NCI-H1436 (cell line): ENCODE data around the gene FAM81B.
"Not testable (repeated sequence)": the region's sequence is repeated elsewhere in the genome, so short reads cannot be mapped to it uniquely, and the experiment has no call there.

Experiments used
- DNase-seq: peaks from one replicate; lab custom pipeline; 2025; lab: John Stamatoyannopoulos, UW

The FAM81B gene, protein sequence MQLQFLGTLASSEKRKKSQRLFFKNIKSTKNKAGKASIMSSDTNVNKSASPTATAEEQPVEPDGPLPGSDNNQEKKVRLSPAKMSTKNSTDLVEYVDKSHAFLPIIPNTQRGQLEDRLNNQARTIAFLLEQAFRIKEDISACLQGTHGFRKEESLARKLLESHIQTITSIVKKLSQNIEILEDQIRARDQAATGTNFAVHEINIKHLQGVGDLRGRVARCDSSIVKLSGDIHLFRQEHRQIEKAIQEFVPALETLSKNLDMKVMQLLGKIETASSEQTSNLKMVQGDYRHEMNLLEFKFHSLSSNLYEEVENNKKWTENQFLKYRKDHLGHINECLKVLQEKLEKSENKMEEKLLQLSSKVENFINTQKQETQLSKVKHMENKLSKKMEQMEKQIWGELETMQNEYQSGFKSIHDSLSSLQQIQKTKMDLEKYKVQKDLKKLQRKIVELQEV

DNA sequence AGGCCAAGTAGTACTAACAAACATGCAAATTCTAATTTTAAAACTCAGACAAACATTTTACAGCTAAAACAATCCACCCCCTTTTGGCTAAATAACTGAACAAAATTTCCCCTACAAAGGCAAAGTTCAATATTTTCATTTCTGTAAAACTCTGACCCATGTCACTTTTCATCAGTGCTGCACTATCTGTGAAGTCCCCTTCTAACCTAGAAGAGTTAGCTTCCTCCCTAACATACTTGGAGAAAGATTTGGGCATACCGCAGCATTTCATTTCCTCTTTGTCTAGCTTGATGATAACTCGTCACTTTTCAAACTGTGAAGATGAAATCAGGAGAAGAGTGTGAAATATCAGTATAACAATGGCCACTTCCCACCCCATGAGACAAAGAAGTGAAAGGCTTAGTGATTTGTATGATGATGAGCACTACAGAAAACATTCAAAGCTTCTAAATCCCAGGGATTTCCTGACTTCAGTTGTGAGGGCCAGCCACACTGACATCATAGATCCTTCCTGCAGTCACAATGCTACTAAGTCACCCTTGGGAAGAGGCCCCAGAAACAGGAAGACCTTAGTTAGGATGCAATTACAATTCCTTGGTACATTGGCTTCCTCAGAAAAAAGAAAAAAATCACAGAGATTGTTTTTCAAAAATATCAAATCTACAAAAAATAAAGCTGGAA is at the start of gene FAM81B:
TSS of gene FAM81B (plus strand) at position 555 of the 681 bp plus-strand sequence. CDS start at position 579, 24 bp downstream.
- no peak for DNase-seq

DNA sequence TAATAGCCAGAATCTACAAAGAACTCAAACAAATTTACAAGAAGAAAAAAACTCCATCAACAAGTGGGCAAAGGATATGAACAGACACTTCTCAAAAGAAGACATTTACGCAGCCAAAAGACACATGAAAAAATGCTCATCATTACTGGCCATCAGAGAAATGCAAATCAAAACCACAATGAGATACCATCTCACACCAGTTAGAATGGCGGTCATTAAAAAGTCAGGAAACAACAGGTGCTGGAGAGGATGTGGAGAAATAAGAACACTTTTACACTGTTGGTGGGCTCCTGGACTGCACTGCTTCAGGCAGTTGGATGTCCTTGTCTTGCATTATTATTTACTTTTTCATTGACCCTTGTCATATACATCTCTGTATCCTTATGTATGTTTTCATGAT is 49.7 kb upstream of the FAM81B start:
- not testable (repeated sequence) for DNase-seq

- DNase-seq = no peak
These were observed 43.6 kb upstream of the FAM81B start for GRCh38 chr5:95347506-95348120.

GRCh38 chr5:95350631-95351030 is 40.5 kb upstream of the FAM81B start:
- DNase-seq = no peak

DNA sequence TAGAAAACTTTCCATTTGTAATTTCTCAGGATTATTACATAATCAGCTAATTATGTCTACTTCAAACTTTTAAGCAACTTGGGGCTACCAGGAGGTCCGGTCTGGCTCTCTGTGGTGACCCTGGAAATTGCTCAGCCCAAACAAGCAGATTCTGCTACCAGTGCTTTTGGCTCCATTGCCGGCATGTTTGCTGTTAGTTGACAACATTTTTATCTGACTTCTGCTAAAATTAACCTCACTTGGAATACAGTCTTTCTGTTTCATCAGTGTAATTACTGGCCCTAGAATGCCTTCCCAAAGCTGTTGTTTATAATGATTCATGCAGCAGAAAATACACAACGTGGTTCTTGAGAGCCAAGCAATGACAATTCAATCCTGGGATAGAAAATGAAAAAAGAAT is 38.5 kb upstream of the FAM81B start:
- DNase-seq = no peak

GRCh38 chr5:95358320-95358719 is 32.8 kb upstream of the FAM81B start:
- DNase-seq = no peak

DNA sequence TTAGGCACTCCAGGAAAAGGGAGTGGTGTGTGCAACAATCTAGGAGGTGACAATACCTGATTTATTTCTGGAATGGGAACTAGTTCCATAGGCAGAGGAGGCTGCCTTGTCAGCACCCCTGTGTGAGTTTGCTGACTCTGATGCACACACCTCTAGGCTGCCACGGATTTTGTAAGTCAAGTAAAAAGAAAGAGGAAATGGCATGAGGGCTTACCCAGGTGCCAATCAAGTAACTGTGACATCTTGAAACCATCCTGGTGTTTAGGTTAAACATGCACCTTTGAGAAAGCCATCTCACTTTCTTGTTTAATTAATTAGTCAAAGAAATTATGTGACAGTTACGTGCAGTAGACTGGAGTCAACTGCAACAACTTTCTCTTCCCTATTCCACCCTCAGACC is 32.3 kb upstream of the FAM81B start:
- DNase-seq = no peak

DNA sequence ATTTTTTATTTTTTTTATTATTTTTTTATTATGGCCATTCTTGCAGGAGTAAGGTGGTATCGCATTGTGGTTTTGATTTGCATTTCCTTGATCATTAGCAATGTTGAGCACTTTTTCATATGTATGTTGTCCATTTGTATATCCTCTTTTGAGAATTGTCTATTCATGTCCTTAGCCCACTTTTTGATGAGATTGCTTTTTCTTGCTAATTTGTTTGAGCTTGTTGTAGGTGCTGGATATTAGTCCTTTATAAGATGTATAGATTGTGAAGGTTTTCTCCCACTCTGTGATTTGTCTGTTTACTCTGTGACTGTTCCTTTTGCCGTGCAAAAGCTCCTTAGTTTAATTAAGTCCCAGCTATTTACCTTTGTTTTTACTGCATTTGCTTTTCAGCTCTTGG is 30.5 kb upstream of the FAM81B start:
- not testable (repeated sequence) for DNase-seq

DNA sequence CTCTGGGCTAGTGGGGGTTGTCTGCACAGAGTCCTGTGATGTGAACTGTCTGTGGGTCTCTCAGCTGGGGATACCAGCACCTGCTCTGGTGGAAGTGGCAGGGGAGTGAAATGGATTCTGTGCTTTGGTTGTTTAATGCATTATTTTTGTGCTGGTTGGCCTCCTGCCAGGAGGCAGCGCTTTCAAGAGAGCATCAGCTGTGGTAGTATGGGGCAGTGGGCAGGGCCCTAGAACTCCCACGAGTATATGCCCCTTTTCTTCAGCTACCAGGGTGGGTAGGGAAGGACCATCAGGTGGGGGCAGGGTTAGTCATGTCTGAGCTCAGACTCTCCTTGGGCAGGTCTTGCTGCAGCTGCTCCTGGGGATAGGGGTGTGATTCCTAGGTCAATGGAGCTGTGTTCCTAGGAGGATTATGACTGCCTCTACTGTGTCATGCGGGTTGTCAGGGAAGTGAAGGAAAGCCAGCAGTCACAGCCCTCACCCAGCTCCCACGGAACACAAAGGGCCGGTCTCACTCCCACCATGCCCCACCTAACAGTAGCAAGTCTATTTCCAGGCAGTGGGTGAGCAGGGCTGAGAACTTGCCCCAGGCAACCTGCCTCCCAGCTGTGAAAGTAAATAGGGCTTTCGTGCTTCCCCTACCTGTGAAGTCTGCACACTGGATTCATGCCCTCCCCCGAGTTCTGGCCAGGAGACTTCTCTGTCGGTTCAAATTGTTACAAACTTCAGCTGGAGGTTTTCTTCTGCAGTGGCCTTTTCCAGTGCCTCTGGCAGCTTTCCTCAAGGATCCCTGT is 25.7 kb upstream of the FAM81B start:
- DNase-seq = no peak

GRCh38 chr5:95369782-95370181 is 21.4 kb upstream of the FAM81B start:
- DNase-seq = no peak

- no peak for DNase-seq
These were observed 17.1 kb upstream of the FAM81B start for GRCh38 chr5:95374061-95374460.

DNA sequence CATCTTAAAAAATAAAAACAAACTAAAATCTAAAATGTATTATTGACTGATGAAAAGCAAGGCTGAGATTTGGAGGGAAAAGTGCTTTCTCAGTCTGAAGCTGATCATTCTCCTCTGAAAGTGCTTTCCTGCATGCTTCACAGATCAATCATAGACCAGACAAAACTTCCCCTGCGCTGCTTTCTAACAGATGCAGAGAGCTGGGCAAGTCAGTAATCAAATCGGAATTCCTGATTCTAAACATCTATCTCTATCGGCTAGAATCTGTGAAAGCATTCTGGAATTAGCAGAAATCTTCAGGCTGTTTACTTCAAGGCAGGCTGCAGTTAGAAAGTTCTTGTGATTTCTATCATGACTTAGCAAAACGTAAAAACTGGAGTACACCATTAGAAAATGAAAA is 15.6 kb upstream of the FAM81B start:
- DNase-seq = no peak

DNA sequence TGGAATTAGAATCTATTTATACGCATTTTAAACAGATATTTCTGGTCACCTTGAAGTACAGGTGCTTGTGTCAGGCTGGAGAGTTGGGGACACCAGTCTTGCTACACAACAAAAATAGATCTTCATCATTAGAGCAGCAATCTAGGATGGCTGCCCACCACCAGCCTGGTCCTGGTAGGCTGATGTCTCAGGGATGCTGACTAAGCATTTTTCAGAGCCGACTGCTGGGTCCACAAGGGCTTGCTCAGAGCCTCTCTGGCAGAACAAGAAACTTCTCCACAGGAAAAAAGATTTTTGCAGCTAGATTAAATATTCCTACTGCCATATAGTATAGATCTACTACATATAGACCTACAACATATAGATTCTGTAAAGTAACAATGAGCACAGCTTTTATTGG is 12.0 kb upstream of the FAM81B start:
- no peak for DNase-seq

DNA sequence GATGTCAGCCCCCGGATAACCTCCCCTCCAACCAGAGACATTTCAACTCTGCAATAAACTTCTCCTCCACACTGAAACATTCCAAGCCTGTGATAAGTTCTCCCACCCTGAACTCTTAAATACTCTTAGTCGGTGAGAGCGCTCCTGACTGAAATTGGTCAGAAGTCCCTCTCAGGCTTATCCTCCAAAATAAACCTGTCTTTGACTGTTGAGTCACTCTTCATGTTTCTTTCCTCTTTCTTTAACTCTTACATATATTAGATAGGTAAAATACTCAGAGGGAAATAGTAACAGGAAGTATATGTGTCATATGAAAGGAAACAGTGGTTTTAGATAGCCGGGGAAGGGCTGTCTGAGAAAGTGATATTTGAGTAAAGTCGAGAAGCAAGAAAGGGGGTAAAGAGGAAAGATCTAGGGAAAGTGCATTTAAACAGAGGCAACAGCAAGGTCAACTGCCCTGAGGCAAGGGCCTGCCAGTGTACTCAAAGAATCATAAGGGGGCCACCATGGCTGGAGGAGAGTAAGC is 11.0 kb upstream of the FAM81B start:
- no peak for DNase-seq

DNA sequence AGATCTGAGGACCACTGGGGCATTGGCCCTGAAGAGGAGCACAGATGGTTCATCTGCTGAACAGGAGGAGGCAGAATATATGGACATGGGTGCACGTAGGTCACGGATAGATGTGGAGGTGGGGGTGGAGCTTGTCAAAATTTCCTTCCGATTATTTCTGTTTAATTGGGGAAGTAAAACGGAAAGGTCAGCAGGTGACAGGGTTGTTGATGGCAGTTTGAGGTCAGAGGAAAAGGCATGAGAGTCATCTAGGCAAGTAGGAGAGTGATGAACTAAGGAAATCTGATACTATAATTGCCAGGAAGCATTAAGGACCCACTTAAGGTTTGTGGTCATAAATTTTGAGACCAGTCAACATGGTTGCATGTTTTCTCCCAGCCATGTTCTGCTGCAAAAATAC is 8.4 kb upstream of the FAM81B start:
- peak; percentile 24 for DNase-seq

GRCh38 chr5:95384485-95385213 is 6.5 kb upstream of the FAM81B start:
- no peak for DNase-seq

GRCh38 chr5:95385334-95385733 is 5.8 kb upstream of the FAM81B start:
- no peak for DNase-seq

DNA sequence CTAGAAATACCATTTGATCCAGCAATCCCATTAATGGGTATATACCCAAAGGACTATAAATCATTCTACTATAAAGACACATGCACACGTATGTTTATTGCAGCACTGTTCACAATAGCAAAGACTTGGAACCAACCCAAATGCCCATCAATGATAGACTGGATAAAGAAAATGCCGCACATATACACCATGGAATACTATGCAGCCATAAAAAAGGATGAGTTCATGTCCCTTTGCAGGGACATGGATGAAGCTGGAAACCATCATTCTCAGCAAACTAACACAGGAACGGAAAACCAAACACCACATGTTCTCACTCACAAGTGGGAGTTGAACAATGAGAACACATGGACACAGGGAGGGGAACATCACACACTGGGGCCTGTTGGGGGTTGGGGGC is 799 bp downstream of the FAM81B start:
- DNase-seq = not testable (repeated sequence)

DNA sequence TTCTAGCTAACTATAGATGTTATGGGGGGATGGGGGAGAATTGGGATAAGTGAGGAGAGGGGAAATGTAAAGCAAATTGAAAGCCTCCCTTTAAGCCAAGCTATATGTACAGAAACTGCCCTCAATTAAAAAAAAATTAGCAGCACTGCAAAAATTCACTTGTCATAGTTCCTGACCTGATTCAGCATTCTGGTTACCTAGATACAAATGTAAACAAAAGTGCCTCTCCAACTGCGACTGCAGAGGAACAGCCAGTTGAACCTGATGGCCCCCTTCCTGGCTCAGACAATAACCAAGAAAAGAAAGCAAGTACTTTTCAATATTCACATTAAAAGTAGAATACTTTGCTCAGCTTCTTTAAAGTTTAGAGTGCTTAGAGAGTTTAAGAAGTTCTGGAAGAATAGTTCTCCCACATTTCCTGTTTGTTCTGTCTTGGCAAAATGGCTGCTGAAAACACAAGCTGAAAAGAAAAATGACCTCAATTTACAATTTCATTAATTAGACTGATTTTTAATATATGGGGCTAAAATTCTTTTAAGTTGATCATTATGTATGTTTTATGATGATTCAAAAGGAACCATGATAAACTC is 1.5 kb downstream of the FAM81B start:
- DNase-seq = peak; percentile 9

GRCh38 chr5:95393279-95393678 is 2.1 kb downstream of the FAM81B start:
- DNase-seq = no peak

DNA sequence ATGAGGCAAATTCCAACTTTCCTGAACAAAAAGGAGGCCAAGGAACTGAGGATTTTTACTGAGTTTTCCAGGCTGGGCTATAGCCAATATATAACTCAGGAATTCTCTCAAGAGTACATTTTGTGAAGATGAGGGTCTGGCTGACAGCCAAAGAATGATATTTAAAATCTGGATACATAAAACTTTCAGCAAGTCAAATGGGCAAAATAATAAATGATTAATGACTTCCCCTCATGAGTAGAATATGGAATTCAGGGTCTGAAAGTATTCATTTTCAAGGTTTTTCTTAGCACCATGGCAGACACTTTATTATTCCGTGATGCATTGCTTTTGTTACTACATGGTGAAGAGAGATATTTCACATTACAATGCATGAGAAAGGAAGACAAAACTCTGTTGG is 7.8 kb downstream of the FAM81B start:
- DNase-seq = no peak
